Measurements from ENCODE around the gene PKD1L1.

GRCh38 chr7:47785923-47786556 lies 162.2 kb downstream of the PKD1L1 start:
- TF ChIP-seq, protein P1, sequence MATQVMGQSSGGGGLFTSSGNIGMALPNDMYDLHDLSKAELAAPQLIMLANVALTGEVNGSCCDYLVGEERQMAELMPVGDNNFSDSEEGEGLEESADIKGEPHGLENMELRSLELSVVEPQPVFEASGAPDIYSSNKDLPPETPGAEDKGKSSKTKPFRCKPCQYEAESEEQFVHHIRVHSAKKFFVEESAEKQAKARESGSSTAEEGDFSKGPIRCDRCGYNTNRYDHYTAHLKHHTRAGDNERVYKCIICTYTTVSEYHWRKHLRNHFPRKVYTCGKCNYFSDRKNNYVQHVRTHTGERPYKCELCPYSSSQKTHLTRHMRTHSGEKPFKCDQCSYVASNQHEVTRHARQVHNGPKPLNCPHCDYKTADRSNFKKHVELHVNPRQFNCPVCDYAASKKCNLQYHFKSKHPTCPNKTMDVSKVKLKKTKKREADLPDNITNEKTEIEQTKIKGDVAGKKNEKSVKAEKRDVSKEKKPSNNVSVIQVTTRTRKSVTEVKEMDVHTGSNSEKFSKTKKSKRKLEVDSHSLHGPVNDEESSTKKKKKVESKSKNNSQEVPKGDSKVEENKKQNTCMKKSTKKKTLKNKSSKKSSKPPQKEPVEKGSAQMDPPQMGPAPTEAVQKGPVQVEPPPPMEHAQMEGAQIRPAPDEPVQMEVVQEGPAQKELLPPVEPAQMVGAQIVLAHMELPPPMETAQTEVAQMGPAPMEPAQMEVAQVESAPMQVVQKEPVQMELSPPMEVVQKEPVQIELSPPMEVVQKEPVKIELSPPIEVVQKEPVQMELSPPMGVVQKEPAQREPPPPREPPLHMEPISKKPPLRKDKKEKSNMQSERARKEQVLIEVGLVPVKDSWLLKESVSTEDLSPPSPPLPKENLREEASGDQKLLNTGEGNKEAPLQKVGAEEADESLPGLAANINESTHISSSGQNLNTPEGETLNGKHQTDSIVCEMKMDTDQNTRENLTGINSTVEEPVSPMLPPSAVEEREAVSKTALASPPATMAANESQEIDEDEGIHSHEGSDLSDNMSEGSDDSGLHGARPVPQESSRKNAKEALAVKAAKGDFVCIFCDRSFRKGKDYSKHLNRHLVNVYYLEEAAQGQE (IDR thresholded peaks at IDR 0.05; ENCODE audit: low read depth): no peak
- TF ChIP-seq, protein P2, sequence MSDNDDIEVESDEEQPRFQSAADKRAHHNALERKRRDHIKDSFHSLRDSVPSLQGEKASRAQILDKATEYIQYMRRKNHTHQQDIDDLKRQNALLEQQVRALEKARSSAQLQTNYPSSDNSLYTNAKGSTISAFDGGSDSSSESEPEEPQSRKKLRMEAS (IDR thresholded peaks at IDR 0.05): no peak
- TF ChIP-seq FOXM1 (IDR thresholded peaks at IDR 0.05; ENCODE audit: borderline replicate concordance, low read depth) (no peak), TAF1 (IDR thresholded peaks at IDR 0.05; ENCODE audit: low read depth) (no peak), EGR1 (IDR thresholded peaks at IDR 0.05) (no peak), TCF12 (IDR thresholded peaks at IDR 0.05; ENCODE audit: low read depth) (no peak), EP300 (IDR thresholded peaks at IDR 0.05; ENCODE audit: borderline replicate concordance) (no peak), TEAD4 (IDR thresholded peaks at IDR 0.05) (no peak), YY1 (IDR thresholded peaks at IDR 0.05; ENCODE audit: low read depth) (no peak)
- TF ChIP-seq, protein P3, sequence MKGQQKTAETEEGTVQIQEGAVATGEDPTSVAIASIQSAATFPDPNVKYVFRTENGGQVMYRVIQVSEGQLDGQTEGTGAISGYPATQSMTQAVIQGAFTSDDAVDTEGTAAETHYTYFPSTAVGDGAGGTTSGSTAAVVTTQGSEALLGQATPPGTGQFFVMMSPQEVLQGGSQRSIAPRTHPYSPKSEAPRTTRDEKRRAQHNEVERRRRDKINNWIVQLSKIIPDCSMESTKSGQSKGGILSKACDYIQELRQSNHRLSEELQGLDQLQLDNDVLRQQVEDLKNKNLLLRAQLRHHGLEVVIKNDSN (IDR thresholded peaks at IDR 0.05): no peak
